Activated naive CD8-positive, alpha-beta T cell treated with anti-CD3 and anti-CD28 coated beads, Interleukin-2, amount 10 ng/mL, durations not matched to agents 7 days and 5 days (primary cell): ENCODE data around the gene TLN1. TPM values are rescaled to one million over a fixed set of nuclear protein-coding genes. Genes with fewer than 3 reads are reported as not detected.
A peak's percentile ranks its signal among the peaks of the same experiment; 100 is the strongest.

Experiments used
- ATAC-seq: fragments of 150-1000 bp; cut with Tn5 transposase; one replicate; pipeline ENCODE4 v1.10.0; 2021; ENCODE audit warnings: low read depth, moderate library complexity
- POLR2A ChIA-PET: fragments of 350-600 bp; sonication (Branson Sonifier 250); formaldehyde crosslinking; loops from one replicate; lab custom pipeline; 2021; ENCODE audit warnings: antibody characterized with exemption; lab: Charles Lee
- DNase-seq: peaks from one replicate; pipeline ENCODE4 v3.0.0; 2021
- H3K27ac Mint-ChIP-seq: one replicate; pipeline ENCODE4 v1.8.0; 2022; ENCODE audit warnings: mild to moderate bottlenecking, mixed read lengths
- H3K27me3 Mint-ChIP-seq: one replicate; pipeline ENCODE4 v1.8.0; 2022; ENCODE audit warnings: mild to moderate bottlenecking, moderate library complexity, mixed read lengths
- H3K36me3 Mint-ChIP-seq: one replicate; pipeline ENCODE4 v1.8.0; 2021; ENCODE audit warnings: mild to moderate bottlenecking, mixed read lengths
- H3K4me1 Mint-ChIP-seq: one replicate; pipeline ENCODE4 v1.8.0; 2021; ENCODE audit warnings: mixed read lengths
- H3K4me3 Mint-ChIP-seq: one replicate; pipeline ENCODE4 v1.8.0; 2022; ENCODE audit warnings: mild to moderate bottlenecking, moderate library complexity, mixed read lengths
- H3K9me3 Mint-ChIP-seq: one replicate; pipeline ENCODE4 v1.8.0; 2021; ENCODE audit warnings: mixed read lengths
- total RNA-seq, 2 experiments: library from RNA; stranded (reverse); gene quantifications; one replicate each; pipeline ENCODE4 v1.2.3, GENCODE V29; 2021

The TLN1 gene
- total RNA-seq, 2 experiments from 2014 or later: 381 to 388 TPM

- H3K27me3 Mint-ChIP-seq: no peaks in the 10 kb centered on the region
- peaks cover 39% of the 10 kb centered on the region for H3K36me3 Mint-ChIP-seq
- DNase-seq: no peak
- no peak overlapping the region for H3K4me3 Mint-ChIP-seq
- no peaks in the 10 kb centered on the region for H3K4me1 Mint-ChIP-seq
- no peak for ATAC-seq
- no peak overlapping the region for H3K27ac Mint-ChIP-seq
- POLR2A ChIA-PET: no interaction called here
- H3K9me3 Mint-ChIP-seq: no peaks in the 10 kb centered on the region
Observed at GRCh38 chr9:35719546-35719945, 12.4 kb downstream of the TLN1 start.

GRCh38 chr9:35718721-35719511 lies 13.1 kb downstream of the TLN1 start:
- Mint-ChIP-seq H3K27me3 (no peaks in the 10 kb centered on the region), H3K4me1 (no peaks in the 10 kb centered on the region)

GRCh38 chr9:35717132-35717870 lies 14.7 kb downstream of the TLN1 start:
- POLR2A ChIA-PET: interaction anchor here (2.5 kb wide), 1 partner anchor 11 kb away, joined by 8 read pairs; no protein-coding TSS in a partner anchor
- peaks cover 35% of the 10 kb centered on the region for H3K36me3 Mint-ChIP-seq
- H3K27ac Mint-ChIP-seq: no peak overlapping the region
- ATAC-seq (no peak), DNase-seq (no peak)
- H3K27me3 Mint-ChIP-seq: no peaks in the 10 kb centered on the region
- no peaks in the 10 kb centered on the region for H3K4me1 Mint-ChIP-seq
- H3K9me3 Mint-ChIP-seq: no peaks in the 10 kb centered on the region
- H3K4me3 Mint-ChIP-seq: no peak overlapping the region

More at GRCh38 chr9:35718721-35719511, 13.1 kb downstream of the TLN1 start:
- Mint-ChIP-seq H3K36me3 (peaks cover 35% of the 10 kb centered on the region), H3K4me3 (no peak overlapping the region), H3K9me3 (no peaks in the 10 kb centered on the region), H3K27ac (no peak overlapping the region)
- ATAC-seq: no peak
- no peak for DNase-seq
- POLR2A ChIA-PET: interaction anchor here (0.9 kb wide), 1 partner anchor 60 kb away, joined by 4 read pairs; no protein-coding TSS in a partner anchor

- POLR2A ChIA-PET: interaction anchor here (0.5 to 2.5 kb wide), 3 partner anchors 12 to 269 kb away, joined by 3 to 8 read pairs (median 3); partner anchors contain the start of genes CREB3 and TLN1
- no peak for ATAC-seq
- Mint-ChIP-seq H3K27me3 (no peaks in the 10 kb centered on the region), H3K36me3 (peaks cover 28% of the 10 kb centered on the region), H3K9me3 (no peaks in the 10 kb centered on the region), H3K27ac (no peak overlapping the region), H3K4me3 (no peak overlapping the region), H3K4me1 (no peaks in the 10 kb centered on the region)
- no peak for DNase-seq
Observed at GRCh38 chr9:35716230-35716629, 15.8 kb downstream of the TLN1 start.

GRCh38 chr9:35714579-35715252 lies 17.3 kb downstream of the TLN1 start:
- H3K36me3 Mint-ChIP-seq: peaks cover 36% of the 10 kb centered on the region
- DNase-seq (no peak), ATAC-seq (peak; percentile 13)
- H3K9me3 Mint-ChIP-seq: no peaks in the 10 kb centered on the region
- POLR2A ChIA-PET: interaction anchor here (0.9 to 2.5 kb wide), 2 partner anchors 12 to 14 kb away, joined by 3 to 8 read pairs; no protein-coding TSS in a partner anchor
- H3K4me3 Mint-ChIP-seq: no peak overlapping the region
- no peaks in the 10 kb centered on the region for H3K27me3 Mint-ChIP-seq
- H3K27ac Mint-ChIP-seq: no peak overlapping the region
- H3K4me1 Mint-ChIP-seq: no peaks in the 10 kb centered on the region

GRCh38 chr9:35714123-35714522 lies 17.9 kb downstream of the TLN1 start:
- no peaks in the 10 kb centered on the region for H3K4me1 Mint-ChIP-seq
- POLR2A ChIA-PET: interaction anchor here (0.6 kb wide), 1 partner anchor 9 kb away, joined by 3 read pairs; no protein-coding TSS in a partner anchor
- H3K27me3 Mint-ChIP-seq: no peaks in the 10 kb centered on the region
- H3K4me3 Mint-ChIP-seq: no peak overlapping the region
- ATAC-seq (no peak), DNase-seq (no peak)
- no peak overlapping the region for H3K27ac Mint-ChIP-seq
- peaks cover 34% of the 10 kb centered on the region for H3K36me3 Mint-ChIP-seq
- H3K9me3 Mint-ChIP-seq: no peaks in the 10 kb centered on the region

GRCh38 chr9:35713578-35713977 lies 18.4 kb downstream of the TLN1 start:
- no peak overlapping the region for H3K27ac Mint-ChIP-seq
- H3K4me1 Mint-ChIP-seq: no peaks in the 10 kb centered on the region
- DNase-seq: no peak
- ATAC-seq: no peak
- H3K27me3 Mint-ChIP-seq: no peaks in the 10 kb centered on the region
- H3K36me3 Mint-ChIP-seq: peaks cover 37% of the 10 kb centered on the region
- H3K9me3 Mint-ChIP-seq: no peaks in the 10 kb centered on the region
- POLR2A ChIA-PET: interaction anchor here (0.6 kb wide), 1 partner anchor 10 kb away, joined by 3 read pairs; no protein-coding TSS in a partner anchor
- H3K4me3 Mint-ChIP-seq: no peak overlapping the region

GRCh38 chr9:35712762-35713400 lies 19.1 kb downstream of the TLN1 start:
- ATAC-seq (no peak), DNase-seq (no peak)
- POLR2A ChIA-PET: interaction anchor here (1.0 to 1.2 kb wide), 2 partner anchors 16 to 18 kb away, joined by 3 to 4 read pairs; no protein-coding TSS in a partner anchor
- Mint-ChIP-seq H3K9me3 (no peaks in the 10 kb centered on the region), H3K4me3 (no peak overlapping the region), H3K27ac (no peak overlapping the region), H3K36me3 (peaks cover 40% of the 10 kb centered on the region), H3K27me3 (no peaks in the 10 kb centered on the region), H3K4me1 (no peaks in the 10 kb centered on the region)

- no peak for ATAC-seq
- no peaks in the 10 kb centered on the region for H3K4me1 Mint-ChIP-seq
Observed at GRCh38 chr9:35711501-35712428, 20.2 kb downstream of the TLN1 start.

GRCh38 chr9:35710818-35711500 lies 21.0 kb downstream of the TLN1 start:
- Mint-ChIP-seq H3K27me3 (no peaks in the 10 kb centered on the region), H3K9me3 (no peaks in the 10 kb centered on the region), H3K36me3 (peaks cover 44% of the 10 kb centered on the region), H3K27ac (no peak overlapping the region), H3K4me1 (no peaks in the 10 kb centered on the region), H3K4me3 (no peak overlapping the region)
- DNase-seq (no peak), ATAC-seq (no peak)
- POLR2A ChIA-PET: no interaction called here

More at GRCh38 chr9:35711501-35712428, 20.2 kb downstream of the TLN1 start:
- Mint-ChIP-seq H3K27me3 (no peaks in the 10 kb centered on the region), H3K4me3 (no peak overlapping the region), H3K9me3 (no peaks in the 10 kb centered on the region), H3K36me3 (peaks cover 46% of the 10 kb centered on the region), H3K27ac (no peak overlapping the region)
- POLR2A ChIA-PET: interaction anchor here (1.0 to 1.2 kb wide), 2 partner anchors 17 to 19 kb away, joined by 3 to 4 read pairs; no protein-coding TSS in a partner anchor
- no peak for DNase-seq

GRCh38 chr9:35708146-35708545 lies 23.8 kb downstream of the TLN1 start:
- no peak overlapping the region for H3K4me3 Mint-ChIP-seq
- no peaks in the 10 kb centered on the region for H3K27me3 Mint-ChIP-seq
- ATAC-seq: no peak
- POLR2A ChIA-PET: no interaction called here
- H3K27ac Mint-ChIP-seq: no peak overlapping the region
- peaks cover 51% of the 10 kb centered on the region for H3K36me3 Mint-ChIP-seq
- DNase-seq: no peak
- H3K4me1 Mint-ChIP-seq: no peaks in the 10 kb centered on the region
- no peaks in the 10 kb centered on the region for H3K9me3 Mint-ChIP-seq
